Measurements from ENCODE around the gene GPC3. TPM values are rescaled to one million over a fixed set of nuclear protein-coding genes. Genes with fewer than 3 reads are reported as not detected.

The GPC3 gene
- total RNA-seq, 1 experiment from 2014 or later, result 0.98 TPM

- no peak overlapping the region for H3K9ac ChIP-seq (ENCODE audit: low read length)
- POLR2A ChIA-PET, result no interaction called here
- no peaks in the 10 kb centered on the region for H3K4me1 ChIP-seq (ENCODE audit: control insufficient read depth in 1 of 2, insufficient read depth in 2 of 2, low read length in 2 of 2)
- no peaks in the 10 kb centered on the region for H3K27me3 ChIP-seq (ENCODE audit: insufficient read depth, low read length)
- DNase-seq (ENCODE audit: low read depth, low spot score) (no peak), ATAC-seq (no peak)
- intact Hi-C loops (cut with micrococcal nuclease), result no loop called here
- H3K27ac ChIP-seq (ENCODE audit: low read depth, low read length), result no peak overlapping the region
- BruUV-seq (replicated peaks), result no TSS peak
- no peaks in the 10 kb centered on the region for H3K36me3 ChIP-seq (ENCODE audit: control insufficient read depth in 1 of 2, insufficient read depth in 2 of 2, low read length in 2 of 2)
- no peaks in the 10 kb centered on the region for H3K9me3 ChIP-seq (ENCODE audit: control insufficient read depth in 1 of 2, insufficient read depth in 1 of 2, low read depth in 1 of 2, low read length in 2 of 2)
- H2AFZ ChIP-seq (ENCODE audit: low read depth, low read length, poor library complexity, severe bottlenecking), result no peak overlapping the region
- TF ChIP-seq SIN3A (IDR thresholded peaks at IDR 0.05; ENCODE audit: low read depth) (no peak), EGR1 (IDR thresholded peaks at IDR 0.05; ENCODE audit: low read depth) (no peak), TCF7L2 (IDR thresholded peaks at IDR 0.05; ENCODE audit: borderline replicate concordance, extremely low read depth, insufficient read depth, insufficient read length) (no peak), POLR2AphosphoS5 (IDR thresholded peaks at IDR 0.05; ENCODE audit: low read depth, low read length) (no peak), POLR2A (IDR thresholded peaks at IDR 0.05; ENCODE audit: borderline replicate concordance, extremely low read depth, insufficient read depth, insufficient read length) (no peak), JUND (IDR thresholded peaks at IDR 0.05) (no peak), REST (IDR thresholded peaks at IDR 0.05; ENCODE audit: low read depth) (no peak), ZNF274 (IDR thresholded peaks at IDR 0.05; ENCODE audit: low read depth, low read length) (no peak), MAX (IDR thresholded peaks at IDR 0.05) (no peak), ATF3 (IDR thresholded peaks at IDR 0.05) (no peak), EZH2 (IDR thresholded peaks at IDR 0.05) (no peak), ELF1 (IDR thresholded peaks at IDR 0.05; ENCODE audit: borderline replicate concordance, low read depth) (no peak), EZH2phosphoT487 (IDR thresholded peaks at IDR 0.05; ENCODE audit: borderline replicate concordance) (no peak), RAD21 (IDR thresholded peaks at IDR 0.05; ENCODE audit: low read depth) (no peak), FOSL1 (IDR thresholded peaks at IDR 0.05; ENCODE audit: low read depth) (no peak), CEBPB (IDR thresholded peaks at IDR 0.05; ENCODE audit: low read depth) (no peak), SP1 (IDR thresholded peaks at IDR 0.05; ENCODE audit: low read depth) (no peak)
- no peak overlapping the region for H3K4me2 ChIP-seq (ENCODE audit: low read length)
- CTCF ChIA-PET, result no interaction called here
- no peaks in the 10 kb centered on the region for H4K20me1 ChIP-seq (ENCODE audit: insufficient read depth)
- H3K9me2 ChIP-seq (ENCODE audit: insufficient read depth), result no peaks in the 10 kb centered on the region
- RAD21 ChIA-PET (ENCODE audit: low non-redundant PET in 1 of 2, low total read pairs in 2 of 2, uncharacterized antibody in 2 of 2, unreplicated experiment in 2 of 2), result no interaction called here
- no peaks in the 10 kb centered on the region for H3K79me2 ChIP-seq (ENCODE audit: insufficient read depth, low read length)
- H3K4me3 ChIP-seq (replicated peaks in 1 of 2; ENCODE audit: low read depth in 1 of 2, low read length in 2 of 2), result no peak overlapping the region
Measured at GRCh38 chrX:133639726-133640125, 345.7 kb downstream of the GPC3 start.
